NCI-H345 treated with DMSO at 0.1 percent for 48 hours (cell line): ENCODE measurements around the gene TDRD1.

Experiments used
- DNase-seq: peaks from one replicate; lab custom pipeline; 2025; ENCODE audit not compliant: unreplicated experiment; lab: John Stamatoyannopoulos, UW

Gene TDRD1

DNA sequence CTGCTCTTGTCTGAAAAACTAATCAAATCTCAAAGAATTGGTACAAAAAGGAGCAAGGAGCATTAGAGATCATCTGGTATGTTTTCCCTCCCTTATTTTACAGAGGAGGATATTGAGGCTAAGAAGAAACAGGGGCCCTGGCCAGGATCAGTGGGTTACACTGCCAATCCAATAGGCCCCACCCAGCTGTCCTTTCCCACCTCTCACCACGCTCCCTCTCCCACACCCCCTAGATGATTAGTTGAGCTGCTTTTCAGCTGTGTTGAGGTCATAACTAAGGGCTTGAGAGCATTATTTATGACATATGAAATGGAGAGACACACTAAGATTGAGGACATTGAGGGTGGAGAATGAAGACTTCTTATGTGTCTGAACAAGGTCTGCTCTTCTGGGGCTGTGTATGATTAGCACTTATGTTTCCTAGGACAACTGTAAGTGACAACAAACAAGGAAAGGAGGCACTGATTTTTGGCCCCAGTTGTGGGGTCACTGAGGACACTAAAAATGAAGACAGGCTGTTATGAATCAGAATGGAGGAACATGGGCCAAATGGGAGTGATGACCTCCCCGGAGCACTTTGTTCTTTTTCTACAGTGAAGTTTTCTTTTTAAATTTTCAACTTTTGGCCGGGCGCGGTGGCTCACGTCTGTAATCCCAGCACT is 86.4 kb downstream of the TDRD1 start:
- DNase-seq, result no peak

DNA sequence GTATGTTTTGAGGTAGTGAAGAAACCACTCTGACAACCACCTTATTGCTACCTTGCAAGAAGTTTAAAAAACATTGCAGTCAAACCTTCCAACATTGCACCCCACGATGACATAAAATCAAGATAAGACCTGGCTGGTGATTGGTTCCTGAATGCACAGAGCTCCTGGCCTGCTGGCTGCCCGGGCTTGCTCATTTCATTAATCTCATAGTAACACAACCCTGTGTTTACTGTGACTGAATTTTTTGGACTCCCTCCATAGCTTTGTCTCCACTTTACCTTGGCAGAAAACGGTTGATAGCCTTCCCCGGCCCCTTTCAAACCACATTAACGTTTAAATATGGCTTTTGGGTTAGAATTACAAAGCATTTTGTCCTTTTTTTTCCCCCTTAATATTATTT is 87.4 kb downstream of the TDRD1 start:
- no peak for DNase-seq

DNA sequence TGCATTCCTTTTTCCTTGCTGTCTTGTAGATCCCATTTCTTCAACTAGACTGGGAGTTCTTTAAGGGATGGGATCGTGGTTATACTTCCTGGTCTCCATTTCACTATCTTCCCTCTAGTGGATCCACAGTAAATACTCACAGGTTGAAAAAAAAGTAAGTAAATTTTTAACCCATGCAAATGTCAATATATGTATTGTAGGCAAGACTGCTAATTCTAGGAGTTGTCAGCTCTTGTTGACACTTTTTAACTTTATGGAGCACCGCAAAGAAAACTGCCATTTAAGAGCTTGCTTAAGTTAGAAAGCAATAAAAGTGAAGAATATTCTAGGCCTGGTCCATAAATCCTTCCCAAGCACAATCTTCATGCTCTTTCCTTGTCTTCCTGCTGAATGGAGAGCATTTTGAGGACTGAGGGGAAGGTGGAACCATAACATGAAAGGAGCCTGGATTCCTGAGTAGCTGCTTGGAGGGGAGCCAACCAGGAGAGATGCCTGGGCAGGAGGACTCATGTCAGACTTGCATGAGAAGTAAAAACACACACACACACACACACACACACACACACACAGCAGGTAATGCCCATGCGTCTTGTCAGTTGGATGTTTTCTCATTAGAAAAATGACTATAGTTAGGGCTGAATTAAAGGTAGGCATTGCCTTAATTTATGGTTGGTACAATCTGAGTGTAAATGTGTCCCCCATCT is 92.1 kb downstream of the TDRD1 start:
- no peak for DNase-seq

- no peak for DNase-seq
Measured at GRCh38 chr10:114271779-114272167, 92.6 kb downstream of the TDRD1 start.

GRCh38 chr10:114272696-114273095 is 93.5 kb downstream of the TDRD1 start:
- no peak for DNase-seq

GRCh38 chr10:114273910-114274309 is 94.8 kb downstream of the TDRD1 start:
- no peak for DNase-seq

DNA sequence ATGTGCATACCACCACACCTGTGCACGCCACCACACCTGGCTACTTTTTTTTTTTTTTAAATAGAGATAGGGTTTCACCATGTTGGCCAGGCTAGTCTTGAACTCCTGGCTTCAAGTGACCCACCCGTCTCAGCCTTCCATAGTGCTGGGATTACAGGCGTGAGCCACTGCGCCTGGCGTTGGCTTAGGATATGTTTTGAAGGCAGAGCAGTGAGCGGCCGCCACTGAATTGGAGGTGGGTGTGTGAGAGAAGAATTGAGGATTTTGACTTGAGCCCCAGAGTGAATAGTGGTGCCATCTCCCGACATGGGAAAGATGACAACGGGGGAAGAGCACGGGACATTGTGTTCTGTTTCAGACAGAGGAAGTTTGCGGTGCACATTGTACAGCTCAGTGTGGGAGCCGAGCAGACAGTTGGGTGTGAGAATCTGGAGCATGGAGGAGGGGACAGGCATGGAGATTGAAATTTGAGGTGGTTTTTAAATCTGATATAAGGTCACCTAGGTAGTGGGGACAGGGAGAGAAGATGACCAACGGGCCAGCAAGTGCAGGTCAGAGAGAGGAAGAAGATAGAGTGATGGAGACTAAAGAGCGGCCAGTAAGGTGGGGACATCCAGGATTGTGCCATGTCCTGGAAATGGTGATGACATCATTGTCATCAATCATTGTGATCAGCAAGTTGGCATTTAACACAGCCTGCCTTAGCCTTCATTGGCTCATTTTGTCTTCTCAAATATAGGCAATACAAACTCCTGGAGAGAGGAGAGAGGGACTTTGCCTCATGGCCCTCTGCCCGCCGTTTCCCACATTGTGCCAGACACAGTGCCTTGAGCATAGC is 95.7 kb downstream of the TDRD1 start:
- no peak for DNase-seq

GRCh38 chr10:114276066-114276465 is 96.9 kb downstream of the TDRD1 start:
- DNase-seq, result no peak

DNA sequence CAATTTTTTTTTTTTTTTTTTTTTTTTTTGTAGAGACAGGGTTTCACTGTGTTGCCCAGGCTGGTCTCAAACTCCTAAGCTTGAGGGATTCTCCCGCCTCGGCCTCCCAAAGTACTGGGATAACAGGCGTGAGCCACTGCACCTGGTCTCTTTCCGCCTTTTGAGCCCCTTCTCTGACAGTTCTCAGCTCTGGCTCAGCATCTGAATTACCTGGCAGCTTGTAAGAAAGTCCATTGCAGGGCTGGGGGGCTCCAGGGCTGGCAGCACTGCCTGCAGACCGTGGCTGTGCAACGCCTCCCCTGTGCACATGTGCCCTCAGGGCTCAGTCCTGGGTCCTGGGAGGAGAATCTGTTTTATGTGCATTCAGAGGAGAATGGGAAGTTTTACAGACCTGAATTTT is 97.5 kb downstream of the TDRD1 start:
- no peak for DNase-seq

DNA sequence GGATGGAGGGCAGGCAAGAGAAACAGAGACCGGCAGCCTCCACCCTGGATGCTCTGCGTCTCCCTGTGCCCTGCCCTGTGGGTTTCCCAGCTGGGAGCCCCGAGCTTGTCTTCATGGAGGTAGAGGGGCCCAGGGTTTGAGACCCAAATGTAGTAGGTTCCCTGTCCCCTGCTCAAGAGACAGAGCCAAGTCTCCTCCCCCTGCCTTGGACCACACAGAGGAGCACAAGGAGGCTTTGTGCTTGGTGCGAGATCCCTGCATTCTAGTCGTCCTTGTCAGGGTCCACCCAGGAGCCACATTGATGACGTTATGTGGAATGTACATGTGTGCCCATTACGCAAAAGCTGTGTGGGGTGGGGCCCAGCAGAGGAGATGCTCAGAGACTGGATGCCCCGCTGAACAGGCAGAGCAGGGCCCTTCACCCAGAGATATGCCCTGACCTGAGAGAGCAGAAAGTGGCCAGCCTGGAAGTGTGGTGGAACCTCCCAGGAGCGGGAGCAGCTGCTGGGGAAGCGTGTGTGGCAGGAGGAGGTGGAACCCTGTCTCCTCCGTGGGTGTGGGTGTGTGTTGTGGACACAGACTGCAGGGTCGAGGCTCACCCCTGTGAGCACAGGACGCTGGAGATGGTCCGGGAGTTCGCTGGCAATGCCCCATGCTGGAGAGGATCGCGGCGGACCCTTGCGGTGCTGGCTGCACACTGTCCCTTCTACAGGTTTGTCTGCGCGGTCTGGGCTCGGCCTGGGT is 99.2 kb downstream of the TDRD1 start:
- no peak for DNase-seq

- DNase-seq, result no peak
Measured at GRCh38 chr10:114278884-114279191, 99.7 kb downstream of the TDRD1 start.

- DNase-seq, result no peak
Measured at GRCh38 chr10:114279289-114279688, 100.1 kb downstream of the TDRD1 start.

GRCh38 chr10:114279901-114280644 is 100.9 kb downstream of the TDRD1 start:
- DNase-seq, result no peak

DNA sequence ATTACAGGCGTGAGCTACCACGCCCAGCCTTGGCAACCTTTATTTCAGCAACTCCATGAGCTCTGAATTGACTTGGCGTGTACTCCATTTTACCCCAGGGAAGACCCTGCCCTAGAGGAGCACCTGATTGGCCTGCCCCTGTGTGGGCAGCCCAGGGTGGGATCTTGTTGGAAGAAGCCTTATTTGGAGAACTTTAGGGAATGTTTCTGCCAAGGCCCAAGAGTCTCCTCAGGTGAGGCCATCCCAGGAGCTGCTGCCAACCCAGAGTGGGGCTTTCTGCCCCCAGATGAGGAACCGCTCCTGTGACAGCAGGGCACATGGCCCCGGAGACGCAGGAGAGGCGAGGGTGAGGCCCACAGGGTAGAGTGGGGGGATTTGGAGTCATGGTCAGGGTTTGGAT is 101.9 kb downstream of the TDRD1 start:
- no peak for DNase-seq

- no peak for DNase-seq
Measured at GRCh38 chr10:114281461-114281860, 102.3 kb downstream of the TDRD1 start.
